Sigmoid colon (tissue), 4 donors: ENCODE data around the gene MKNK1.

Source experiments
- CTCF ChIP-seq, 4 experiments: fragments of 450-650 bp in 3 of 4; fragments of 200-600 bp in 1 of 4; IDR thresholded peaks; one replicate each; pipeline ENCODE4 v1.5.1; 2016 to 2019; ENCODE audit warnings: antibody characterized with exemption in 4 of 4, mild to moderate bottlenecking in 3 of 4, moderate library complexity in 2 of 4
- EP300 ChIP-seq, 4 donors: sonication (generic); formaldehyde crosslinking; IDR thresholded peaks; one replicate each; pipeline ENCODE4 v1.6.1; 2017; ENCODE audit warnings: antibody characterized with exemption in 4 of 4
- POLR2AphosphoS5 ChIP-seq, 4 donors: sonication (generic); formaldehyde crosslinking; IDR thresholded peaks; one replicate each; pipeline ENCODE4 v1.6.1; 2017; ENCODE audit warnings: antibody characterized with exemption in 4 of 4

- TF ChIP-seq EP300 (IDR thresholded peaks at IDR 0.05) (no peak), CTCF (IDR thresholded peaks at IDR 0.05) (no peak), POLR2AphosphoS5 (IDR thresholded peaks at IDR 0.05) (no peak)
These were observed 18.6 kb downstream of the MKNK1 start for GRCh38 chr1:46585312-46585938.
